GM19395 (cell line): ENCODE data around the gene GNB1.

ENCODE experiments used
- ATAC-seq: cut with Tn5 transposase; IDR thresholded peaks from one replicate; pipeline ENCODE4 v1.9.1; 2021; ENCODE audit warnings: mild to moderate bottlenecking, moderate library complexity; ENCODE audit not compliant: unreplicated experiment

The GNB1 gene

DNA sequence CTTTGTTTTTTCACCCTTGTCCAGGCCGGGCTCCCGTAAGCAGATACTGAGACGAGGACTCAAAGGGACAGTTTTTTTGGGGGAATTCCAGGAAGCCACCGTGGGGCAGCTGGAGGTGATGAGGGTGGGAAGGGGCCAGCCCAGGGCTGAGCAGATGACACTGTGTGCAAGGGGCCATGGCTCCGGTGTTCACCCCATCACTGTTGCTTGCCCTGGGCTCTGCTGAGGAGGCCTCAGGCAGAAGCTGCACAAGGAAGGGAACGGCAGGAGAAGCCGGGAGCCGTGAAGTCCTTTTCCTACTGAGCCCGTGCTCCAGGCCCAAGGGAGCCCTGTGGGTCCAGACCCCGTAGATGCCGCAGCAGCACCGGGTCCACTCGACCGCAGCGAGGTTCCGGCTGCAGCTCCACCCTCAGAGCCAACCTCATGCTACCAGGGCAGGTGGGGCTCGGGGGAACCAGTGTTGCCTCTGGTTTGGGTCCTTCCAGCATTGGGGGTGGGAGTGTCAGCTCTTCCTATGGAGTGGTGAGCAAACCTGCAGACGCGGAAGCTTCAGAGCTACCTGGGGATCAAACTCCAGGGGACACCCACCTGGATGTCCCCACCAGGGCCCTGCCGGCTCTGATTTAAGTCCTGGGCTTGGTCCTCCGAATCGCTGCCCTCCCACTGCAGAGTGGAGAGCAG lies 19.9 kb upstream of the GNB1 start:
- ATAC-seq = no peak

DNA sequence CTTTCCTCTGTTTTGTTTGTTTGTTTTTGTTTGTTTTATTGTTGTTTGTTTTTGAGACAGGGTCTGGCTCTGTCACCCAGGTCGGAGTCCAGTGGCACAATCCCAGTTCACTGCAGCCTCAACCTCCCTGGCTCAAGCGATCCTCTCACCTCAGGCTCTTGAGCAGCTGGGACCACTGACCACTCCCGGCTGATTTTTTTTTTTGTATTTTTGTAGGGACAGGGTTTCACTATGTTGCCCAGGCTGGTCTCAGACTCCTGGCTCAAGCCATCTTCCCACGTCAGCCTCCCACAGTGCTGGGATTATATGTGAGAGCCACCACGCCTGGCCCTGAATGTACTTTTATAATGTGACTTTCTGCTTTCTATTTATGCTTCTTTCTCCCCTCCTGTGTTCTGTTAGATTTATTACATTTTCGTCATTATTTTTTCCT lies 19.2 kb upstream of the GNB1 start:
- ATAC-seq = no peak

DNA sequence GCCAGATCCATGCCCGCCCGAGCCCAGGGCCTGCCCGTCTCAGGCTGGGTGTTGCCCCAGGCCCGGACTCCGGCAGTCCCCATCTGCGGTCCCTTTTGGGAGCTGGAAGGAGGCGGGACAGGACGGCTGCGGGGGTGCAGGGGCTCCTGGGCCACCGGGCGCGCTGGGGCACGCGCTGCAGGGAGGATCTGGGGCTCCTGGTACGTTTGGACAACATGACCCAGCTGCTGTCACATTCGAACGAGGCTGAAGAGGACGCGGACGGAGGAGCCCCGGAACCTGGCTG lies 17.6 kb upstream of the GNB1 start:
- no peak for ATAC-seq

DNA sequence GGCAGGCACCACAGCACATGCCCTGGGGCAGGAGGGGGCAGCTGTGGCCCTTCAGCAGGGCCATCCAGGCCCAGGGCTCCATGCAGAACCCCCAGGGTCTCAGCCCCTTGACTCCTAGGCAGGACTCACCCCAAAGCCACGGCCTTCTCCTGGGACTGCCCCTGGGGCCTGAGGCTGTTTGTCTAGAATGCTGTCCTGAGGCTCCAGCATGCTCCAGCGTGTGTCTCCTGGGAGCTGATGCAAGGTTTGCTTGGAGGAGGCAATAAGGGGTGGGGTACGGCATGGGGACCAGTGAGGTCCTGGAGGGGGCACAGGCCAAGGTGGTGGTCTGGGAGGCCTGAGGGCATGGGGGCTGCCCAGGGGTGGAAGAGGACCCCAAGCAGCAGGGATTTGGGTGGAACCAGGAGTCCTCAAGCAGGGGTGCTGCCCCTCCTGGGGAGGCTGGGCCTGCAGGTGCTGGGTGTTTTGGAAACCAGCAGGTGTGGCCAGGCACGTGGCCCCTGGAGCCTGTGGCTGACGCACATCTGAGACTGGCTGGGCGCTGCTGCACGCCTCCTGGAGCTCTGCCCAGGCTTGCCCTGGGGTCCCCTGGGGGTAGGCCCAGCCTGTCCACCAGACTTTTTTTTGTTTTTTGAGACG lies 16.3 kb upstream of the GNB1 start:
- no peak for ATAC-seq

DNA sequence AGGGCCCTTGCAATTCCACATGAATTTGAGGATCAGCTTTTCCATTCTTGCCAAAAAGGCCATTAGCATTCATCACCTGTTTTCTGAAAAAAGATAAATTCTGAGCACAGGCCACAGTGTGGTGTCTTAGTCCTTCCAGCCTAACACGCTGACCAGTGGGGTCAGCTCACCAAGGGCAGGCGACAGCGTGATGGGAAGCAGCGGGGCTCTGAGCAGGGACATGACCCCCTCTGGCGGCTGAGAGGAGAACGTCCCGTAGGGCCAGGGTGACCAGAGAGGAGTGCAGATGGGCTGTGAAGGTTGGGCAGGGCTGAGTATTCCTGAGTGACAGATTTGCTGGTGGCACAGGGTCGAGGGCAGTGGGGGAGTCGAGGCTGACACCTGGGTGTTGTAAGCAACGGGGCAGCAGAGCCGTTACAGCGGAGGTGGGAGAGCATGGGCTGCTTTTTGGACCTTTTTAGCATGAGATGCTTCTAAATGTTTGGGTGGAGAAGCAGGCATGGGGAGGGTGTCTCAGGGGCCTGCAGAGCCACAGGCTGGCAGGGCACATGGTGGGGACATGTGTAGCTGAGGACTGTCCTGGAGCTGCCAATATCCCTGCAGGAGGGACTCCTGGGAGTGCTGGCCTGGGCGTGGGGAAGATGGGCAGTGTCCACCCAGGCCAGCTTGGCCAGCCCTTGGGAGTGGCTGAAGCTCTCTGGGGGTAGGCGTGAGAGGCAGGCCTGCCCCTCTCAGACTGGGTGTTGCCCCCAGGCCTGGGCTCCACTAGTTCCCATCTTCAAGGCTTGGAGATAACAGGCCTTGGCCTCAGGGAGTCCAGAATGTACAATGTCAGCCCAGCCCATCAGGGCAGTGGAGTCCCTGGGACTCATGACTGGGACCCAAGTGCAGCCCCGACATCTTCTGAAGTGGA lies 15.6 kb upstream of the GNB1 start:
- ATAC-seq = no peak

DNA sequence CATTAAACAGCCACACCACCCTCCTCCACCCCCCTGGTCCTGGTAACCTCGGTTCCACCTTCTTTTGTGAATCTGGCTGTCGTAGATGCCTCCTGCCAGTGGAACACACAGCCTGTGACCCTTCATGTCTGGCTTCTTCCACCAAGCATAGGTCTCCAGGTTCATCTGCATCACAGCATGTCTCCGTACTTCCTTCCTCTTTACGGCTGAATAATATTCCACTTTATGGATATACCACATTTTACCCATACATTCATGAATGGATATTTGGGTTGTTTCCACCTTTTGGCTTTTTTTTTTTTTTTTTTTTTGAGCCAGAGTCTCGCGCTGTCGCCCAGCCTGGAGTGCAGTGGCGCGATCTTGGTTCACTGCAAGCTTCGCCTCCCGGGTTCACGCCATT lies 12.3 kb upstream of the GNB1 start:
- no peak for ATAC-seq

DNA sequence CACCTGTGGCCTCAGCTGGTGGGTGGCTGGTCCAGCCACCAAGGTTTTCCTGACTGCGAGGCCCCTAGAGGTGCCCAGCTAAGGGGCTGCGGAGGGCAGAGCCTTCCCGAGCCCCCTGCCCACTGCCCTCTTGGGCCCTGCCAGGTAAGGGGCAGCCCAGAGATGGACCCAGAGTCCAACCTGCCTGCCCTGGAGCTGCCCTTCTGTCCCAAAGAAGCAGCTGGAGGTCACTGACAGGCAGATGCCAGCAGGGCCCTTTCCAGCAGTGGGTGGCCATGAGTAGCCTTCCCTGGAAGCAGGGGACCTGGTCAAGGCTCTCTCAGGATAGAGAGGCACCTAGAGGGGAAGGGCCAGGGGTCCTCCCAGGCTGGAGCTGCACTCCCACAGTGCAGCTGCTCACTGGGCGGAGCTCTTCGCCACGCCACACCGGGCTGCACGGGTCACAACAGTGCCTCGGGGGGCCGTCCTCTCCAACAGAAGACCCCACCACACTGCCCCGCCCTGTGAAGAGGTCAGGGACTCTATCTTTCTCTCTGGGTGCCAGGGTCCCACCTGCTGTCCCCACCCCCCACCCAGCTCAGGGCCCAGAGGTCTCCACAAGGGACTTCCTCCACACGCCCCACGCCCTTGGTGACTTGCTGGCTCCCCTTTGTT lies 10.9 kb upstream of the GNB1 start:
- ATAC-seq = no peak

DNA sequence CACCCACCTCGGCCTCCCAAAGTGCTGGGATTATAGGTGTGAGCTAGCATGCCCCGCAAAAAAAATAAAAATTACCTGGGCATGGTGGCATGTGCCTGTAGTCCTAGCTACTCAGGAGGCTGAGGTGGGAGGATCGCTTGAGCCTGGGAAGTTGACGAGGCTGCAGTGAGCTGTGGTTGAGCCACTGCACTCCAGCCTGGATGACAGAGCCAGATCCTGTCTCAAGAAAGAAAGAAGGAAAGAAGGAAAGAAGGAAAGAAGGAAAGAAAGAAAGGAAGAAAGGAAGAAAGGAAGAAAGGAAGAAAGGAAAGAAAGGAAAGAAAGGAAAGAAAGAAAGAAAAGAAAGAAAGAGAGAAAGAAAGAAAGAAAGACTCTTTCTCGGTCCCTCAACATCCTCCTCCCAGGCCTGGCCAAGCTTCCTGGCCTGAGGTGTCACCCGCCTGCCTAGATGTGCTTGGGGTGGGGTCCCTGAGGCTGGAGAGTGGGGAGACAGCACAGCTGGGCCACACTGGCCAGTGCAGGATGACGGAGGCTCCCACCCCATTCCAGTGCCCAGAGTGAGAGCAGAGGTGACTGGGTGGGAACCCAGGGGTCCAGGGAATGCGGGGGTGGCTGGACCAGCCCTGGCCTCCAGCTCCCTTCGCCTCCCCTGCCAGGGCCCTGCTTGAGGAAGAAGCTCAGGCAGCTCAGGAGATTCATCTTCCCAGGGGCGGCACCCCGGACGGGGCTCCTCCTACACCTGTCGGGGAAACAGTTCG lies 10.2 kb upstream of the GNB1 start:
- ATAC-seq = no peak

DNA sequence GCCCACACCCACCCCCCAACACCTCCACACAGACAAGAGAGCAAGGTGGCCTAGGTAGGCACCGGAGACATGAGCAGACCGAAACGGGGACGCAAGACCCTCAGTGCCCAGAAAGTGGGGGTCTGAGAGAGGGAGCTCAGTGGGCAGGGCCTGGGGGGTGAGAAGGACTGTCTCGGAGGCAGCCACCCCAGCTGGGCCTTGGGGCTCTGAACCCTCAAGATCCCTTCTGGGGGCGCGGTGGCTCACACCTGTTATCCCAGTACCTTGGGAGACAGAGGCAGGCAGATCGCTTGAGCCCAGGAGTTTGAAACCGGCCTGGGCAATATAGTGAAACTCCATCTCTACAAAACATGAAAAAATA lies 9.1 kb upstream of the GNB1 start:
- no peak for ATAC-seq

DNA sequence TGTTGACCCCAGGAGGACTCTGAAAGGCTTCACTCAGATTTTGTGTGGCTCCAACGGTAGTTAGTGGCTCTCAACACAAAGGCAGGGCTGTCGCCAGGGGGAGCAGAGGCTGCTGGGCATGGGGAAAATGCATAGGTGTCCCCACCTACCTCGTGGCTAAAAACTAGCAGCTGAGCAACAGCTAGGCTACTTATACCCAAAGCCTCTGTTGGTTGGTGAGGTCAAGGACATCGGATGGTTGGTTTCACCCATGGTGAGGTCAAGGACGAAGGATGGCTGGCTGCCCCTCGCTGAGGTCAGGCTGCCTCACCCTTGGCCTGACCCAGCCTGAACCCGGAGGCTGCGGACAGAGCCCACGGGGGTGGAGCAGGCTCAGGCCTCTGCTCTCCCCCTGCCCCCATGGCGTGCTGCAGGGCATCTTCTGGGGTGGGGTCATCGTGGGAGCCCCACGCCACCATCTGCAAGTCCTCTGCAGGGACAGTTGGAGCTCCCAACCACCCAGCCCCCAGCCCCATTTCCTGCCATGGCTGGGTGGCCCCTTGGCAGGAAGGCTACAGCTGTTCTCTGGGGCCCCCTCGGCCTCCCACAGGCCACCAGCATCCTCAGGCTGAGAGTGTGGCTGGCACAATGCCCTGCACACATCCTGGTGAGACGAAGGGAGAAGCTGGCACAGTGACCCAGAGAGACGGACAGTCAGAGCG lies 8.5 kb upstream of the GNB1 start:
- no peak for ATAC-seq

DNA sequence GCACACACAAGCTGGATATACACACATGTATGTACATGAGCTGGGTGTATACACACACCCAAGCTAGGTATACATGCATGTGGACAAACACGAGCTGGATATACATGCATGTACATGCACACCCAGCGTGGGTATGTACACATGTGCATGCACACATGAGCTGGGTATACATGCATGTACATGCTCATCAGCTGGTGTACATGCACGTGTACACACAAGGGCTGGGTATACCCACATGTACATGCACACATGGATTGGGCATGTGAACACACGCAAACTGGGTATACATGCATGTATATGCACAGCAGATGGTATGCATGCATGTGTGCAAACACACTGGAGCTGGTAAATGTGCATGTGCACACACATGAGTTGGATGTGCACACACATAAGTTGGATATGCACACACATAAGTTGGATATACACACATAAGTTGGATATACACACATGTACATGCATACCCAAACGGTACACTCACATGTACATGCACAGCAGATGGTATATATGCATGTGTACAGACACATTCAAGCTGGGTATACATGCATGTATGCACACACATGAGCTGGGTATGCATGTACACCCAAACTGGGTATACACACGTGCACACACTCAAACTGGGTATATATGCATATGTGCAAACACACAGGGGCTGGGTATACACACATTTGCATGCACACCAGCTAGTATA lies 7.5 kb upstream of the GNB1 start:
- no peak for ATAC-seq

DNA sequence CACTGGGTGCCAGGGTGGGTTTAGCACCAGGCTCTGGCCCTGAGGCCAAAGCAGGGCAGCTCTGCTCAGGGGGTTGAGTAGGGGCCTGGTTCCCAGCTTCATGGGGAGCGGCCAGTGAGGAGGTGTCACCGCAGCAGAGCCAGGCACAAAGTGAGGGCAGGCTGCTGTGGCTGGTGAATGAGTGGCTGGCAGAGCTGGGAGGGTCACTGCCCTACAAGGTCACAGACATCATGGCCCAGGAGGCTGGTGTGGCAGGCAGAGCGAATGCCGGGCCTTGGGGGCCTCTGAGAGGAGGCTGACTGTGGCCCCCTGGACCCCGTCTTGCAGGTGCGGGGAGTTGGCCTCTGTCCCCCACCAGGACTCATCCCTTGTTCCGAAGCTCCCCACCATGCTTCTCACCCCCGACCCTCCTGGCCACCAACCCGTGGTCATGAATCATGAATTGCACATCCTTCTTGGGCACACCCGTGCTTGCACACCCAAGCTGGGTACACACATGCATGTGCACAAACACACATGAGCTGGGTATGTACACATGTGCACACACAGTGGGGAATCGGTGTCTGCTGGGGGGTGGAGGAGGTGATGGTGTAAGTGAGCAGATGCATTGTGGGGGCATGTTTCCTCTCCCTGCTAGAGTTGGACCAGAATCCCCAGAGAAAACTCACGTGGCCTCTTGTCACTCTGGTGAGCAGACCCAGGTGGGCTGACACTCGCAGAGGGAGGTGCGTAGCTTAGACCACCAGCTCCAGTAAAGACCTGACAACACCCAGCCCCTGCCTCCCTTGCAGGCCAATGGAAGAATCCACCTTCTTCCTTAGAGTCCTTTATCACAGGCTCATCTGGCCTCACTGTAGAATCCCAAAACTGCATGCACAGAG lies 4.8 kb upstream of the GNB1 start:
- ATAC-seq = no peak

DNA sequence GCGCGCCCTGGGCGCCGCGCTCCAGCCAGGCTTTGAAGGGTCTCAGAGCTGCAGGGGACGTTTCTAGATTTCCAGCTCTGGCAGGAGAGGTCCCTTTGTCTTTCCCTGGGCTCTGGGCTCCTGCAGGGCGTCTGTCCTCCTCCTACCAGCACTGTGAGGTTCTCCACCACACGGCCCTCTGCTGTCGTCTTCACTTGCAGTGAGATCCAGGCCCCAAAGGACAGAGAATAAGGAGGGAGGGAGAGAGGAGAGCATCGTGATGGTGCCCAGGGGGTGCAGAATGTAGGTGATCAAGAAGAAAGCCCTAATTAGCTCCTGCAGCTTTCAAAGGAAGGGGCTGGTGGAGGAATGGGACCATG lies 4.2 kb upstream of the GNB1 start:
- ATAC-seq = no peak

DNA sequence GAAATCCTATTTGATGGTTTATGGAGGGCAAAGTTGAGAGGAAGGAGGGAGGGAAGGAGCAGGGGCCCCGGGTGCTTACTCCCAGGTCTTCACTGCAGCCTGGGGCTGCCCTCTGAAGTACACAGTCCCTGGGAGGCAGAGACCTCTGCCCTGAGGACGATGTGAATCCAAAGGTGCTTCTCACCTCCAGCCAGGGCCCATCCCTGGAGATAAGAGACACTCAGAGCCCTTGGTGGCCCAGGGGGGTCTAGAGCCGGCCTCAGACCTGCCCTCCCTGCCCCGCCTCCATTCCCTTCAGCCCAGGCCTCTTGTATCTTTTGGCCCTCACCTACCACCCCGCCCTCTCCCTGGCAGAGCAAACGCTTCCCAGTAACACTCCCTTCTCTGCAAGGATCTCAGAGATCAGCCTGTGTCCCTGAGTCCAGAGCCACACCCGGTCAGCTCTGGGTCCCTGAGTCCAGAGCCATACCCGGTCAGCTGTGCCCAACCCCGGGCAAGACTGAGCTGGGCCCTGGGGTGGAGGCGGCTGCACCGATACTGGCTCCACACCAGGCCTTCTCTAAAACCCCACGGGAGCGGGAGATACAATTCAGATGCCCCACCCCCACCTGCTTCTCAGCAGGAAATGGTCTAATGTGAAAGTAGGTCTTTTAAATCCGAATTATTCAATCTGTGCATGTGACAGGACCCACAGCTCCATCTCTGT lies 3.6 kb upstream of the GNB1 start:
- no peak for ATAC-seq

DNA sequence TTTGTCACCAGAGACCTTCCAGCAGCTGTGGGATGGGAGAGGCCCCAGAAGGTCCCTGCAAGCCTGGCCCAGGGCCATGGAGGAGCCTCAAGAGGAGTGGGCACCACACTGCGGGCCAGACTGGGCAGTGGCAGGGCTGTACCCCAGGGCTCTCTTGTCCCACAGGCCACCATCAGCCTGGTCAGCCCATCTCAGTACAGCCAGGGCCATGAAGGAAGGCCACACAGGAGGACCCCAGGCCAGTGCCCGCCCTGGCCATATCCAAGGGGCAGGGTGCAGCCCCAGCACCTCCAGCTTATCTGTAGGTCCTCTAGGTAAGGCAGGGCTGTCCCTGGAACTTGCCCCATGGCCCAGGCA lies 3.1 kb upstream of the GNB1 start:
- ATAC-seq = no peak

DNA sequence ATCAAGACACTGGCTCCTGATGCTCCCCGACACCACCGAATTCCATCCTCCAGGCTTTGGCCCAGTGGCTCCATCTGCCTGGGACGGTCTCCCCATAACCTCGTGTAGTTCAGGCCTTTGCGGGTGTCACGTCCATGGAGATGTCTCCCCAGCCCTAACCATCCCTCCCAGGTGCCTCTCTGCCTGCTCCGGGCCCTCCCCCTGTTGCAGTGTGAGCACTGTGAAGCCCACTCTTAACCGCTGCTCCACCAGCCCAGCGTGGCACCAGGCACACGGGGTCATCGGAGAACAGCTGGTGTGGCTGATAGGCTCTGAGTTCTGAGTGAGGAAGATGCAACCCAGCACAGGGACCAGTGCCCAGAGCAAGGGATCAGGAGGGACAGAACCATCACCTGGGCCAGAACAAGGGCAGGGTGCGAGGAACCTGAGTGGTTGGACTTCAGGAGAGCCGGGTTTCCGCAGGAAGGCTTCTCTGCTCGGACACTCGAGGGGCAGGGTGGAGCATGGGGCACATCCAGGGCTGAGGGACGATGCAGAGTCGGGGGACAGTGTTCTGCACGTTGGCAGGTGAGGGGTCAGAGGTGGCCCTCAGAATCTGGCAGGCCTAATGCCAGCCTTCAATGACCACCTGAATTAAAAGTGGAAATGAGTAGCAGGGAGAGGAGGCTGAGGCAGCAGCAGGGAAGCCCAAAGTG lies 2.6 kb upstream of the GNB1 start:
- no peak for ATAC-seq

DNA sequence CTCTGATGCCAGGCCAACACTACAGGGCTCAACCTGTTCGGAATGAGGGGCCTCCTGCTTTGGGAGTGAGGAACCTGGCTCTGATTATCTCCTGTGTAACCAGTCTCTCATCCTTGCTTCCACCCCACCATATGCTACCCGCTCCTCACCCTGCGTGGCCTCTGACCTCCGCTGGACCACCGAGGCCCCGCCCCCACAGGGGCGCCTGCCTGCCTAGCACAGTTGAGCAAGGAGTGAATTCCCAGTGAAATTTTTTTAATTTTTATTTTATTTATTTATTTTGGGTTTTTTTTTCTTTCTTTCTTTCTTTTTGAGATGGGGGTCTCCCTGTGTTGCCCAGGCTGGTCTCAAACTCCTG lies 1.9 kb upstream of the GNB1 start:
- ATAC-seq = no peak
